Type B pancreatic cell (in vitro differentiated cells): ENCODE results near the gene MARK3. TPM values are rescaled to one million over a fixed set of nuclear protein-coding genes. Genes with fewer than 3 reads are reported as not detected.

ENCODE experiments used
- DNase-seq: peaks from one replicate; pipeline ENCODE4 v3.0.0; 2021; ENCODE audit warnings: mixed read lengths; ENCODE audit not compliant: unreplicated experiment; ENCODE audit errors: extremely low spot score
- H3K27ac Mint-ChIP-seq: 2 replicates; pipeline ENCODE4 v1.8.0; 2021; ENCODE audit warnings: mild to moderate bottlenecking, mixed read lengths
- H3K27me3 Mint-ChIP-seq: 2 replicates; pipeline ENCODE4 v1.8.0; 2021; ENCODE audit warnings: mixed read lengths
- H3K36me3 Mint-ChIP-seq: 2 replicates; pipeline ENCODE4 v1.8.0; 2021; ENCODE audit warnings: mixed read lengths
- H3K4me1 Mint-ChIP-seq: one replicate; pipeline ENCODE4 v1.8.0; 2021; ENCODE audit warnings: mixed read lengths; ENCODE audit not compliant: unreplicated experiment
- H3K4me3 Mint-ChIP-seq: 2 replicates; pipeline ENCODE4 v1.8.0; 2021; ENCODE audit warnings: mild to moderate bottlenecking, mixed read lengths
- H3K9me3 Mint-ChIP-seq: 2 replicates; pipeline ENCODE4 v1.8.0; 2021; ENCODE audit warnings: mixed read lengths
- CTCF ChIP-seq: fragments of 200-600 bp; sonication (generic); conservative IDR thresholded peaks from 2 replicates; pipeline ENCODE4 v1.5.0; 2021; ENCODE audit warnings: antibody characterized with exemption, mild to moderate bottlenecking
- total RNA-seq: library from RNA; stranded (reverse); gene quantifications from 2 replicates; pipeline ENCODE4 v1.2.1, GENCODE V29; 2021; ENCODE audit warnings: low replicate concordance

The MARK3 gene
- total RNA-seq, 1 donor from 2014 or later, result 91.4 TPM

- no peaks in the 10 kb centered on the region for H3K27me3 Mint-ChIP-seq
- no peak for DNase-seq
- peaks cover 16% of the 10 kb centered on the region for H3K36me3 Mint-ChIP-seq
- H3K9me3 Mint-ChIP-seq, result no peaks in the 10 kb centered on the region
- H3K4me3 Mint-ChIP-seq, result no peak overlapping the region
- H3K4me1 Mint-ChIP-seq, result peaks cover 6% of the 10 kb centered on the region
- H3K27ac Mint-ChIP-seq, result peak overlapping the region; percentile 16
- TF ChIP-seq CTCF, result no peak
Measured at GRCh38 chr14:103456167-103456835, 71.1 kb downstream of the MARK3 start.

GRCh38 chr14:103460415-103460814, 75.2 kb downstream of the MARK3 start:
- no peak for DNase-seq
- Mint-ChIP-seq H3K4me3 (no peak overlapping the region), H3K4me1 (peaks cover 6% of the 10 kb centered on the region), H3K27me3 (no peaks in the 10 kb centered on the region), H3K36me3 (peaks cover 26% of the 10 kb centered on the region), H3K27ac (no peak overlapping the region), H3K9me3 (no peaks in the 10 kb centered on the region)
- no peak for TF ChIP-seq CTCF

GRCh38 chr14:103463149-103463548, 77.9 kb downstream of the MARK3 start:
- peaks cover 28% of the 10 kb centered on the region for H3K36me3 Mint-ChIP-seq
- no peak for TF ChIP-seq CTCF
- H3K27me3 Mint-ChIP-seq, result no peaks in the 10 kb centered on the region
- no peak overlapping the region for H3K4me3 Mint-ChIP-seq
- no peak overlapping the region for H3K27ac Mint-ChIP-seq
- no peaks in the 10 kb centered on the region for H3K4me1 Mint-ChIP-seq
- no peak for DNase-seq
- H3K9me3 Mint-ChIP-seq, result no peaks in the 10 kb centered on the region

GRCh38 chr14:103463851-103464250, 78.6 kb downstream of the MARK3 start:
- no peak for DNase-seq
- no peaks in the 10 kb centered on the region for H3K4me1 Mint-ChIP-seq
- H3K27ac Mint-ChIP-seq, result peak overlapping the region; percentile 35
- peaks cover 28% of the 10 kb centered on the region for H3K36me3 Mint-ChIP-seq
- no peak for TF ChIP-seq CTCF
- H3K9me3 Mint-ChIP-seq, result no peaks in the 10 kb centered on the region
- H3K27me3 Mint-ChIP-seq, result no peaks in the 10 kb centered on the region
- H3K4me3 Mint-ChIP-seq, result no peak overlapping the region

GRCh38 chr14:103472939-103473338, 87.7 kb downstream of the MARK3 start:
- H3K27ac Mint-ChIP-seq, result no peak overlapping the region
- no peak overlapping the region for H3K4me3 Mint-ChIP-seq
- peaks cover 5% of the 10 kb centered on the region for H3K4me1 Mint-ChIP-seq
- DNase-seq, result no peak
- H3K36me3 Mint-ChIP-seq, result peaks cover 35% of the 10 kb centered on the region
- H3K27me3 Mint-ChIP-seq, result no peaks in the 10 kb centered on the region
- TF ChIP-seq CTCF, result no peak
- no peaks in the 10 kb centered on the region for H3K9me3 Mint-ChIP-seq
